OCI-LY3 (cell line): ENCODE measurements around the gene WSB2.

Experiments used
- EZH2phosphoT487 ChIP-seq: fragments of 200-600 bp; shearing (Covaris generic); IDR thresholded peaks from 2 replicates; pipeline ENCODE4 v1.6.1; 2018; ENCODE audit warnings: antibody characterized with exemption, mixed run types, low read depth
- TF ChIP-seq, protein P1 (sequence below): fragments of 200-600, 300-600 bp; sonication (generic); IDR thresholded peaks from 2 replicates; pipeline ENCODE4 v1.5.1; 2014; ENCODE audit warnings: antibody characterized with exemption, low read length, low read depth

- TF ChIP-seq, protein P1, sequence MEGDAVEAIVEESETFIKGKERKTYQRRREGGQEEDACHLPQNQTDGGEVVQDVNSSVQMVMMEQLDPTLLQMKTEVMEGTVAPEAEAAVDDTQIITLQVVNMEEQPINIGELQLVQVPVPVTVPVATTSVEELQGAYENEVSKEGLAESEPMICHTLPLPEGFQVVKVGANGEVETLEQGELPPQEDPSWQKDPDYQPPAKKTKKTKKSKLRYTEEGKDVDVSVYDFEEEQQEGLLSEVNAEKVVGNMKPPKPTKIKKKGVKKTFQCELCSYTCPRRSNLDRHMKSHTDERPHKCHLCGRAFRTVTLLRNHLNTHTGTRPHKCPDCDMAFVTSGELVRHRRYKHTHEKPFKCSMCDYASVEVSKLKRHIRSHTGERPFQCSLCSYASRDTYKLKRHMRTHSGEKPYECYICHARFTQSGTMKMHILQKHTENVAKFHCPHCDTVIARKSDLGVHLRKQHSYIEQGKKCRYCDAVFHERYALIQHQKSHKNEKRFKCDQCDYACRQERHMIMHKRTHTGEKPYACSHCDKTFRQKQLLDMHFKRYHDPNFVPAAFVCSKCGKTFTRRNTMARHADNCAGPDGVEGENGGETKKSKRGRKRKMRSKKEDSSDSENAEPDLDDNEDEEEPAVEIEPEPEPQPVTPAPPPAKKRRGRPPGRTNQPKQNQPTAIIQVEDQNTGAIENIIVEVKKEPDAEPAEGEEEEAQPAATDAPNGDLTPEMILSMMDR: no peak
- TF ChIP-seq EZH2phosphoT487: no peak
Measured at GRCh38 chr12:118032188-118032587, 28.8 kb downstream of the WSB2 start.
